Kidney (tissue), 14 donors: Measurements from ENCODE around the gene MYEF2. TPM values are rescaled to one million over a fixed set of nuclear protein-coding genes. Genes with fewer than 3 reads are reported as not detected.

Experiments used
- DNase-seq, 5 donors: peaks; one replicate each; pipeline ENCODE4 v3.0.0-alpha.2; 2013 to 2020
- FAIRE-seq: peaks from 2 replicates; lab custom pipeline; 2012; peaks lifted over from hg19 to GRCh38; lab: Jason Lieb, UNC
- H3K27ac ChIP-seq, 2 donors: one replicate each; pipeline ENCODE4 v1.7.0; 2013; ENCODE audit warnings: low read depth in 2 of 2, low read length in 2 of 2, inconsistent platforms in 1 of 2
- H3K27me3 ChIP-seq: one replicate; pipeline ENCODE4 v1.7.1; 2013; ENCODE audit warnings: low read length, inconsistent platforms; ENCODE audit not compliant: control insufficient read depth, insufficient read depth
- H3K36me3 ChIP-seq, 3 donors: one replicate each; pipeline versions ENCODE4 v1.7.0 to v1.7.1; 2013; ENCODE audit warnings: low read length in 3 of 3, control low read depth in 1 of 3, inconsistent platforms in 1 of 3; ENCODE audit not compliant: insufficient read depth in 3 of 3, control insufficient read depth in 2 of 3
- H3K4me1 ChIP-seq, 3 donors: one replicate each; pipeline versions ENCODE4 v1.7.0 to v1.7.1; 2013; ENCODE audit warnings: low read length in 3 of 3, inconsistent platforms in 1 of 3, low read depth in 1 of 3; ENCODE audit not compliant: control insufficient read depth in 2 of 3, insufficient read depth in 2 of 3
- H3K4me3 ChIP-seq, 3 donors: one replicate each; pipeline versions ENCODE4 v1.7.0 to v1.8.1; 2013; ENCODE audit warnings: low read length in 3 of 3, control low read depth in 1 of 3, inconsistent platforms in 1 of 3
- H3K9ac ChIP-seq, 3 donors: one replicate each; pipeline versions ENCODE4 v1.7.0 to v1.7.1; 2013; ENCODE audit warnings: low read length in 3 of 3, control low read depth in 1 of 3, inconsistent platforms in 1 of 3
- H3K9me3 ChIP-seq, 3 donors: one replicate each; pipeline versions ENCODE4 v1.7.0 to v1.7.1; 2013; ENCODE audit warnings: low read length in 3 of 3, control low read depth in 1 of 3, inconsistent platforms in 1 of 3; ENCODE audit not compliant: control insufficient read depth in 2 of 3, insufficient read depth in 1 of 3
- CTCF ChIP-seq: IDR thresholded peaks from 3 replicates; pipeline ENCODE4 v1.5.1; 2012; ENCODE audit warnings: mild to moderate bottlenecking, moderate library complexity, borderline replicate concordance; ENCODE audit not compliant: insufficient read depth; ENCODE audit errors: extremely low read depth
- intact Hi-C: fragments of 100-400 bp; cut with DNase I; formaldehyde crosslinking; loops from one replicate; pipeline ENCODE4 v1.11.1; 2022
- polyA plus RNA-seq: library from polyadenylated mRNA; stranded (reverse); fragments of 350-450 nt; fragmentation: Illumina TruSeq; extraction: RNeasy Lipid Tissue Mini Kit (QIAGEN cat#74804); gene quantifications from one replicate; pipeline ENCODE4 v1.2.3, GENCODE V29; 2014; ENCODE audit warnings: low read depth, low replicate concordance; ENCODE audit not compliant: insufficient read depth
- total RNA-seq: library from RNA; stranded (reverse); fragmentation: NEBNext Ultra II Directional; extraction: Animal tissue kit (Norgen Biotek cat#: 25700); gene quantifications from one replicate; pipeline ENCODE4 v1.2.1, GENCODE V29; 2021
- donor health status: control.
- donor health status: control.
- donor health status: control.
- donor health status: control.
- donor health status: control.
- donor health status: DM: yes; HTN: yes; CAD: no.
- donor health status: Normal renal cell carcinoma (clear cell type).

Gene MYEF2
- total and polyA plus RNA-seq, 2 donors from 2014 or later: 17.6 to 46.3 TPM

- no peak for FAIRE-seq
Observed at GRCh38 chr15:48191574-48192225, 13.6 kb upstream of the MYEF2 start, which contains the start of gene CTXN2. Gene CTXN2, plus strand, starts transcription at chr15:48191665. Its CDS starts 9,636 bp downstream, at chr15:48201301.

GRCh38 chr15:48190932-48191573 is 13.0 kb upstream of the MYEF2 start:
- no peak for TF ChIP-seq CTCF
- Histone ChIP-seq H3K27ac (no peak overlapping the region), H3K9me3 (no peaks in the 10 kb centered on the region), H3K4me1 (no peaks in the 10 kb centered on the region), H3K4me3 (peak overlapping the region in 1 of 3 donors; percentile 12), H3K27me3 (no peaks in the 10 kb centered on the region), H3K9ac (no peak overlapping the region), H3K36me3 (no peaks in the 10 kb centered on the region)
- intact Hi-C loops: no loop called here
- FAIRE-seq: peak; percentile 37
- peak; percentile 84 to 95 (median 92) for DNase-seq

More at GRCh38 chr15:48191574-48192225, 13.6 kb upstream of the MYEF2 start, which contains the start of gene CTXN2:
- Histone ChIP-seq H3K27me3 (no peaks in the 10 kb centered on the region), H3K4me3 (peak within 1 kb of the TSS in 1 of 3 donors; percentile 12), H3K27ac (no peak within 1 kb of the TSS), H3K9me3 (no peaks in the 10 kb centered on the region), H3K36me3 (no peaks in the 10 kb centered on the region), H3K4me1 (no peaks in the 10 kb centered on the region), H3K9ac (no peak within 1 kb of the TSS)
- TF ChIP-seq CTCF: no peak
- intact Hi-C loops: no loop called here
- DNase-seq: peak in 3 of 5 donors; percentile 16 to 34 (median 21)

- intact Hi-C loops: no loop called here
- DNase-seq (no peak), FAIRE-seq (no peak)
- no peak overlapping the region for H3K9ac ChIP-seq
- no peak for TF ChIP-seq CTCF
- H3K36me3 ChIP-seq: no peaks in the 10 kb centered on the region
- H3K4me3 ChIP-seq: no peak overlapping the region
- no peaks in the 10 kb centered on the region for H3K4me1 ChIP-seq
- no peak overlapping the region for H3K27ac ChIP-seq
- H3K9me3 ChIP-seq: no peaks in the 10 kb centered on the region
- no peaks in the 10 kb centered on the region for H3K27me3 ChIP-seq
Observed at GRCh38 chr15:48186271-48186670, 8.2 kb upstream of the MYEF2 start.
